GM19452 (cell line): ENCODE results near the gene ENTPD6.

Experiments used
- ATAC-seq: cut with Tn5 transposase; IDR thresholded peaks from one replicate; pipeline ENCODE4 v1.9.1; 2021; ENCODE audit not compliant: unreplicated experiment

ENTPD6 gene

DNA sequence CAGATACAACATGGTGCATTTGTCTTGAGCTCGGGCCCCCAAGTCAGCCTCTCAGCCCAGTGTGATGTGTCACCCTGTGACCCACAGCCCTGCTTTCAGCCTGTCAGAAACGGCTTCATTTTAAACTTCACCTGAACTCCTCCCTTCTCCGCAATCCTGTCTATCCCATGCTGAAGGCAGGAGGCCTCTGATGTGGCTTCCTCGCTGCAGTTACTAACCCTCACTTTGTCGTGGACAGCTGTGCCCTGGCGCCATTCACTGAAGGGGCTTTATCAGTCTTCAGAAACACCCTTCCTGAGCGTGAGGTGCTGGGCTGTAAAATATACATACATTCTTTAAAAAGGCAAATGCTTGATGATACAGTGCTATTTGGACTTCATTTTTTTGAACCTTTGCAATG, 7.9 kb upstream of the ENTPD6 start:
- no peak for ATAC-seq

DNA sequence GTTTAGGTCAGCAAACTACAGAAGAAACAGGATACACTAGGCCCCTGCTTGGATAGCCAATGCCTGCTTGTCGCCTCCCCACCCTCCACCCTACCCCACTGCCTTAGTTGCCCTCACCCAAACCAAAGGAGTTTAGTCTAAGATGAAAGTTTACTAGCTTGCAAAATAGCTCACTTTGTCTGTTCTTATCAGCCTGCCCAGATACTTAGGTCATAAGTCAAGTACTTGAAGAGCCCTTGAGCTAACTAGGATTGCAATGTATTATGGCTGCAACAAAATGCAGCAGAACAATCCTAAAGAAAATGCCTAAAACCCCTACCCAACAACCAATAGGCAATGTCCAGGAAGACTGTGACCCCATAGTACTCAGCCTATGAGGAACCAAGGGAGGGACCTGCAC, 7.3 kb upstream of the ENTPD6 start:
- no peak for ATAC-seq

DNA sequence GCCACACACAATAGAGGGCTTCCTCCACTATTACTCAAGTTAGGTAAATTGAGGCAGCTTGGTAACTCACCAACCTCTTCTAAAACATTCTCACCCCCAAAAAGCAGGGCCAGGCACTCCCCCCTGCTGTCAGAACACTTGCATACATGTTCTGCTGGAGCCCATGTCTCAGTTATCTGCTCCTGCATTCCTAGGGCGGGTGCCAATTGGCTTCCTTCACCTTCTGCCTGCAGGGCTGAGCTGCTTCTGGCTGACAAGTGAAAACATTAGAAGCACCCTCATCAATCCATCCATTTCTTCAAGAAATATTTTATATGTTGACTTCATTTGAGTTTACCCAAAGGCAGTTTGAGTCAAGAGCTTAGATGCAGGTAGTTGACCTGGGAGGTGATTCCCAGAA, 4.5 kb upstream of the ENTPD6 start:
- ATAC-seq, result no peak

DNA sequence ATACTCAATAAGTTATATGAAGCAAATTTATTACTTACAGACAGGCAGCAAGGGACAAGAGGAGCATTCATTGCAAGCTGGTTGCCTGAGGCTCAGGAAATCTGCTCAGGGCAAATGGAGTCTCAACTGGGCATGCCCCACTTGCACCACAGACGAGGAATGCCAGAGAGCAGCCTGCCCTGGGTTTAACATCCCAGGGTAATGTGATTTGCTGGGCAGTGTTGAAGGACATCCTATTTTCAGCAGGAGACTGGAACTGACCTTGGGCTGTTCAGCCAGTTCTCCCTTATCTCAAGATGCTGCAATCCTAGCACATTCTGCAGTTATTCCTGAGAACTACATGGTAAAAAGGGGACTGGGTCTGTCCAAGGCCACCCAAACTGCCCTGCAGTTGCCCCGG, 3.8 kb upstream of the ENTPD6 start:
- ATAC-seq, result no peak

DNA sequence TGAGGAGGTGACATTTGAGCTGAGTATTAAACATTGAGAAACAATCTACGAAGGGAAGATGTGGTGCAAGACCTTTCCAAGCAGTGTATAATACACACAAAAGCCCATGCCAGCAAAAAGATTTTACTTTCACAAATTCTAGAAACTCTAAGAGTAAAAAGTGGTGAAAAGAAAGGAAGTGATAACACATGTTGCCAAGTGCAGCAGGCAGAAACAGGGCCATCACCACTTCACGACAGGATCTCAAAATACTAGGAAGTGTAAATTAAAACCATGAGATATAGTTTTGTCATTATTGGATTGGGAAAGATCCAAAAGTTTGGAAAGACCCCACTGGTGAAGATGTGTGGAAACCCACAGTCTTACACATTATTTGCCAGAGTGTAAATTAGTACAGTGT, 1.7 kb upstream of the ENTPD6 start:
- ATAC-seq, result no peak

DNA sequence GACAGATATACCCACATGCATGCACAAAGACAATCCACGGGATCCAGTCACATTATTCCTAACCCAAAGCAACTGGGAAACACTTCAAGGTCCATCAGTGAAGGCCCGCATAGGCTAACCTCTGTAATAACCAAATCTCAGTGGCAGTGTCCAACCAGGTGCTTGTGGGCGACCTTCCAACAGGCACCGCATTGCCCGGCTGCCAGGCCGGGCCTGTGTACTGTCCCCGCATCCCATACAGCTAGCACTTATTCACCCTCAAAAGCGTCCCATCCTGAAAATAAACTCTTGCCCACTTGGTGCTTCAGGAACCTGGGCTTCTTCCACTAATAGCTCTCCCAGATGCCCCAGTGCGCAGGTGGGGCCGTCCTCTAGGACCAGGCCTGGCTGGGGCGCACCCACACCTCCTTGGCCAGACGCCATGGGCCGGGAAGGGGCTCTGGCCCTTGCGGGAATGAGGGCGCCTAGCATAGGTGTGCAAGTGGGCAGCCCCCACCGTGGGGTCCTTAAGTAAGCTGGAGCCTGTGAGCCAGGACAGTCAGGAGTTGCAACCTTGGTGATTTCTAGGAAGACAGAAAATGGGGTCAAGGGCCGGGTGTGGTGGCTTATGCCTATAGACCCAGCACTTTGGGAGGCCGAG, 1.1 kb upstream of the ENTPD6 start:
- ATAC-seq, result no peak

DNA sequence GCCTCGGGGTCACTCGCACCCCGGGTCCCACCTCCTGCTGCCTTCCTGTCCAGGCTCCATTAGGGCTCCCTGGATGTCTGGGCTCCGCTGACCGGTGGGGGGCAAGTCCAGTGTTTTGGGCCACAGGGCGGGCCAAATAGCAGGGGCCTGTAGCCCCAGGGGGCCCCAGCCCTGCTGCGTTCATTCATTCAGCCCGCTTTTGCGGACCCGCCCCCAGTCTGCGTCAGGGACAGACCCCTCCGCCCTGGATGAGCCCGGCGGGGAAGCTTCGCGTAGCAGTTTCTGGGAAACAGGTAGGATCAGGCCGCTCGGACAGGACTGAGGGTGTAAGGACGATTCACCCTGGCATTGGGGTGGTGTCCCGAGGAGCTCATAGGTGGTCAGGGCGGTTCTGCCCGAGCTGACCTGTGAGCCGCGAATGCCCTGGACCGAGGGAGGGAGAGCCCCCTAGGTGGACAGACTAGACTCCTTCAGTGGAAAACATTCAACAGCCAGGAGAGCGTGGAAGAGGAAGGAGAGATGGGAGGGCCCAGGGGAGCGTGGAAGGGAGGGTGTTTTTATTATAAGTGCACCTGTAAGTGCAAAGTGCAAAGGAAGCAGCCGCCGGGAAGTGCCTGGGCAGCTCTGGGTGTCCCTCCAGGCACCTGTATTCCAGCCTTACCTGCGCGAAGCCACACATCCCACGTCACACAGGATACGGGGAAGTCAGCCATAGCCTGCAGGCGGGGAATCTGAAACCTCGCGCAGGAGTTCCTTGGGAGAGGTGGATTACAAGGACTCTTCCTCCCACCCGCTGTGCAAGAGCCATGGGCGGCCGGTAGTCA, 662 bp downstream of the ENTPD6 start:
- peak; percentile 19 for ATAC-seq

DNA sequence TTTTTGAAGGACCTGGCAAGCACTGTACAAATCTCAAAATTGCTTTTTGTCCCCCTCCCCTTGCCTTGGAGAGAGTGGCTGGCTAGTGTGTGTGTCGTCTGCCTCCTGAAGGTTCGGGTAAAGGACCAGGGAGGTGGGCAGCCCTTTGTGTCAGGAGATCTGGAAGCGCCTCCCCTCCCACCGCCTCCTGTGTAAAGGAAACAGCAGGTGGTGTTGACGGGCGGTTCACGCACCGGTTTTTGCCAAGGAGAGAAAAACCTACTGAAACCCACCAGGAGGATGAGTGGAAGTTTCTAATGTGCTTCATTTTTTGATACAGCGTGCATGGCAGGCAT, 1.2 kb downstream of the ENTPD6 start:
- ATAC-seq, result no peak

DNA sequence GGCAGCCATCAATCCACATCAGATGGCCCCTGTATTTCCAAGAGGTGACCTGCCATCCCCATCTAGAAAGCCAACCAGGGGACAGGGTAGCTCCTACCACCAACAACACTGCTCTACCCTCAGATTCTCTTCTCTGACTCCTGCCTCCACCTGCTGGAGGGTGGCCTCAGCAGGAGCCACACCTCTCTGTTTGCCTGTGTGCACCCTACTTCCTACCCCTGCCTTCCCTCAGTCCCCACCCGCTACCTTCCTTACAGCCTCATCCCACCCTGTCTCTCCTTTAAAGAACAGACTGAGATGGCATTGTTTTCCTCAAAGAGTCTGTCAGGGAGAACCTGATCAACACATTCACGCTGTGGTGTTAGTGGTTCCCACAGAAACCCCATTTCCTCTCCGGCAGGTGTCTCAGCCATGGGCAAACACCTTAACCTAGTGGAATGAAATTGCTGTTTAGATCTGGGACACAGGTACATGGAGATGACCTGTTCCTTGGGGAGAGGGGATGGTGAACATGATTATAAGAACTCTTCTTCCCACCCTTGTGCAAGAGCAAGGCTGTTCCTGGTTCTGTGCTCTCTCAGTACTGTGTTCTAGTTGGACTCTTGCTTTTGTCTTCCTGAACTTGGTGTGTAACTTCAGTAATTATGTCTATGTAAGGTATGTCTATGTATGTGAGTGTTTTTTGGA, 1.8 kb downstream of the ENTPD6 start:
- ATAC-seq, result no peak

DNA sequence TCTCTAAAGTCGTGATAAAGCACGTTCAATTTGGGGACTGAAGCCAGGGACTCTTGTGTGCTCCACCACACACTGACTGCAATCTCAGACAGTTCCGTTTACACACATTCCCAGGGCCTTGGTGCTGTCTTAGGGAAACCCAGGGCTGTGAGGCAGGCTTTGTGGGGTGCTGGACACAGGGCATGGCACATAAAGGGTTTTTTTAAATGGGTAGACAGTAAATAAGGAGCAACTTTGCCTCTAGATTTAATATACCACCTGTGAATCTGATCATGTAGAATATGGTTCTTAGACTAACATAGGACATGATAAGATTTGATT, 2.3 kb downstream of the ENTPD6 start:
- no peak for ATAC-seq

DNA sequence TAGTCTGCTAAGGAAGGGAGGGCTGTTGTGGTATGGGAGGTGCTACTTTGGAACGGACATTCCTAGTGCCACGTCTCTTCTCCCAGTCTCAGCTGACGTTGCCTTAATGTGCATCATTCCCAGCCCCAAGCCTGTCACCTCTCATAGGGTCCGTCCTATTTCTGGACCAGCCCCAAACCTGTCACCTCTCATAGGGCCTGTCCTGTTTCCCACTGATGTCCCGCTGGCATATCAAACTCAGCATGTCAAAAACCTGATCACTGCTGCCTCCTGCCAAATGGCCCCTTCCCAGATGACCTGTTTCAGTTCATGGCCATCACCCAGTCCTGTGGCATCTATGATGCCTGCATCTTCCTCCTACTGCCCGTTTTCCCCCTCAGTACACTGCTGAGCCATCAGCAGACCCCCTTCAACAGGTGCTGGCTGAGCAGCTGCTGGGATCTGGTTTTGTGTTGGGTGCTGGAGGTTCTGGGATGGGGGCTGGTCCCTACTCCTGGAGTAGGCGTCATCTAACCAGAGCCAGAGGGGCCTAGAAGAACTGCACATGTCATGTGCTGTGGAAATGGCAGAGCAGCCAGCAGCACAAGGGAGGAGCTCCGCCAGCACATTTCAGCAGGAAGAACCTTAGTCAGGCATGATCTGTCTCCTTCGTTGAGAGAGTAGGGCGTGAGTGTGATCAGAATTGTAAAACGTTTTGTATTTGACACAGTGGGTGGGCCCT, 3.3 kb downstream of the ENTPD6 start:
- no peak for ATAC-seq

DNA sequence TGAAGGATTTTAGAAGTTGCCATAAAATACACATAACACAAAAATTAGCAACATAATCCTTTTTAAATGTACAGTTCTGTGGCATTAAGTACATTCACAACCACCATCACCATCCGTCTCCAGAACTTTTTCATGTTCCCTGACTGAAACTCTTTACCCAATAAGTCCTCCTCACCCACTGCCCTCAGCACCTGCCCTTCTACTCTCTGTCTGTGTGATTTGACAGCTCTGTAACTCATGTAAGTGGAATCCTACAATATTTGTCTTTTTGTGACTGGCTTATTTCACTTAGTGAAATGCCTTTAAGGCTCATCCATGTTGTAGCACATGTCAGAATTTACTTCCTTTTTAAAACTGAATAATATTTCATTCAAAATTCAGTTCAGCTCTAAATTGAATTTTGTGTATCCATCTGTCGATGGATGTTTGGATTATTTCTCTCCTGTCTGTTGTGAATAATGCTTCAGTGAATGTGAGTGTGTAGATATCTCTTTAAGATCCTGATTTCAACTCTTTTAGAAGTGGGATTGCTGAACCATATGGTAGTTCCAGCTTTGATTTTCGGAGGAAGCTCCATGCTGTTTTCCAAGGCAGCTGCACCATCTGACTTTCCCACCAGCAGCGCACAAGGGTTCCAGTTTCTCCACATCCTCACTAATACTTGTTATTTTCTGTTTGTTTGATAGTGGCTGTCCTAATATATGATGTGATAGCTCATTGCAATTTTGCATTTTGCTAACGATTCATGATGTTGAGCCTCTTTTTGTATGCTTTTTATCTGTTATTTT, 4.2 kb downstream of the ENTPD6 start:
- ATAC-seq, result no peak

DNA sequence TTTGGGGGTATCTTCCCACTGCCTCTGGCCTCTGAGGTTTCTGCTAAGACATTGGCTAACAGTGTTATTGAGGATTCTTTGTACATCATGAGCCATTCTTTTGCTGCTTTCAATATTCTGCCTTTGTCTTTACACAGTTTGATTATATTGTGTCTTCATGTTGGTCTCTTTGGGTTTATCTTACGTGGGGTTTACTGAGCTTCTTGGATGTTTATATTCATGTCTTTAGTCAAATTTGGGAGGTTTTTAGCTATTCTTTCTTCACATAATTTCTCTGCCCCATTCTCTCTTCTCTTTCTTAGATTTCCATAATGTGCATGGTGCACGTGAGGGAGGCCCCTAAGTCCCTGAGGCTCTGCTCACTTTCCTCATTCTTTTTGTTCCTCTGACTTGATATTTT, 7.6 kb downstream of the ENTPD6 start:
- no peak for ATAC-seq

DNA sequence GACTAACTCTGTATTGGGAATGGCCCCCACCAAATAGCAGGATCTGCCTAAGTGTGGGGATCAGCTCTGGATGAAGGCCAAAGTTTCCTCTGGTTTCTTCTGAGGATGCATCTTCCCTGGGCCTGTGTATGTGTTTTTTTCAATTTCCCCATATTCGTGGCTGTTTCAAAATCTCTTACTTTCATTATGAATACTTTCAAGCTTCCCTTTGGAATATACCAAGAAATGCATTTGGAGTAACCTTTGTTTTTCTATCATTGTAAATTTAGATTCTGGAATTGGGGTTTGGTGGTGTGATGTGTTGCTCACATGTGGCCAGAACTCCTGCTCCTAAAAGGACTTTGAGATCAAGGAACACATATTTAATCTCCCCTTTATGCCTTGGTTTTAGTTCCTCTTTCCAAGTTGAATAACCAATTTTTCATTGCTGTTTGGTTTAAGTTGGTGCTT, 8.4 kb downstream of the ENTPD6 start:
- no peak for ATAC-seq

DNA sequence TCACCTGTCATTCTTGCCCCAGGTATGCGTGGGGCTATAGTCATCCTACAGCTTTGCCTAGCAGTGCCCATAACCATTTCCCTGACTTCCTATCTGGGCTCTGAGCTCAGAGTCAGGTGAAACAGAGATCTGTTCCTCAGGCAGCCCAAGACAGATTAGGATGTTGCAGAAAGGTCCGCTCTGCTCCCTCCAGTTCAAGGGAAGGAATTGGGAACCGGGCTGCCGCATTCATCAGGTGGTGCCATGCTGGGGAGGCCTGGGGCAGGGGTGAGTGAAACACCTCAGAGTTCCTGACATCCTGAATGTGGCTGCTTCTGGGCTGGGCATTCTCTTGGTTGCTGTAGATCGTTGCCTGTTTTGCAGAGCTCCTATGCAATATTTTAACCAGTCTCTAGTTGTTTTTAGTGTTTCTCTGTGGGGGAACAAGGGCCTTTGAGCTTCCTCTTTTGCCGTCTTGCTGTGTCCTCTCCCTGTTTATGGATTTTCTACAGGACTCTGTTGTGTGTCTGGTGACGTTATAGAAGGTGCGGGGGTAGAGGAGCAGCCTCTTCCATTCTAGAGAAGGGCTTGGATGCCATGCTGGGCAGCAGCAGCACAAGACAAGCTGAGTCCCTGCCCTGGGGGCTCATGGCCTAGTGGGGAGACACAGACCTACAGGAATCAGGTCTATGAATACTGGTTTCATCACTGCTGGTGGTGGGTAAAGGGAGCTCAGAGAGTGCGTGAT, 9.2 kb downstream of the ENTPD6 start:
- ATAC-seq, result no peak

DNA sequence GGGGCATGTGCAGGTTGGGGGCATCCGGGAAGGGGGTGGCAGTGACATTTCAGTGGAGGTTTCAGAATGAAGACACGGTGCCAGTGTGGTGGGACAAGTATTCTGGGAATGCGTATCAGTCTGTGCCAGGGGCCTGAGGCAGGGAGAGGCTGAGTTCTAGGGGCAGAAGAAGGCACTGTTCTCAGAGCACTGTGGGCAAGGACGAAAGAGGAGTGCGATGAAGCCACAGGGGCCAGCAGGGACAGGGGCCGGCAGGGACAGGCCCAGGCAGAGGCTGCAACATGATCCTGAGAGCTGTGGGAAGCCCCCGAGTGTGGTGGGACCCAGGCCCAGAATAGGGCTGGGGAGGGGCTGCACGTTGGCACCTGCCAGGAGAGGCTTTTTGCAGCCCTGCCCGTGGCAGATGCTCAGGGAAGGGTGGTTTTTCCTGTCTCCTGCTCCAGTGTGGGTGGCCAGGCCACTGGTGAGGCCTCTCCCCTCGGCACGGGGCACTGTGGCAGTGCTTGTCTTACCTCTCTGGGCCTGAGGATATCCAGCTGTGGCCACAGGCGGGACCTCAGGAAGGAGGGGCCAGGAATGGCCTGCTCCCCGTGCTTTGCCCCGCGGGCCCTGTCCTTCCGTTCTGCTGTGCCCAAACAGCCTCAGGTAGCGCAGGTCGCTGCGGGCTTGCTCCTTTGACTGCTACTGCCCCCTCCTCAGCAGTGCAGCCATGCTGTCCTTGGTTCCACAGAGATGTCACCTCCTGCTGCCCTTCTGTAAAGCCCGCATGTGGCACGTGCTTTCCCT, 10.0 kb downstream of the ENTPD6 start:
- ATAC-seq, result no peak

DNA sequence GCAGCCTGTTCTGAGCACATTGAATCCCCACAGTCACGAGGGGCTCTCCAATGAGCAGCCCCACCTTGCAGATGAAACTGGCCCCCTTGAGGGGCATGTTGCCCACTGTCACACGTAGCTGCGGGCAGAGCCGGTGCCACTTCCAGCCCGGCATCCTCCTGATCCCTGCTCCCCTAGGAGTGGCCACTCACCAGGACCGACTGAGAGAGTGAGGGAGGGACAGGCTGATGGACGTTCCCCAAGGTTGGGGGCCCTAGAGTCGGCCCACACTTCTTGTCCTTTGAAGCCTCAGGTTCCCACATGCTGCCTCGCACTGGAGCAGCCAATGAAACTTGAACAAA, 10.5 kb downstream of the ENTPD6 start:
- no peak for ATAC-seq

DNA sequence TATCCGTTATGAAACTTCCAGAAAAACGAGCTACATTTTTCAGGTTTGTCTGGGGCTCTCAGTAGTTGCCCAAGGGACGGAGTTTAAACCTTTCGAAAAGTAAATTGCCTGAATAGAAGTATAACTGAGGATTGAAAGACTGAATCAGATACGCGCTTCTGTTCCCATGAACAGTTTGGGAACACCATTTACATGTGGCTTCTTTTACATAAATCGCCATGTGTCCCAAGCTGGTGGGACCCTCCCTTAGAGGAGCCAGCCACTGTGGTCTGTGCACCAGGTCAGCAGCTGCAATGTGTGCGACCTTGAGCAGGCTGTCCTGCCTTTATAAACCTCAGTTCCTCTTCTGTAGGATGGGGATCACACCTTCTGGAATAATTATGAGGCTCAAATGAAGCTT, 11.0 kb downstream of the ENTPD6 start:
- no peak for ATAC-seq

DNA sequence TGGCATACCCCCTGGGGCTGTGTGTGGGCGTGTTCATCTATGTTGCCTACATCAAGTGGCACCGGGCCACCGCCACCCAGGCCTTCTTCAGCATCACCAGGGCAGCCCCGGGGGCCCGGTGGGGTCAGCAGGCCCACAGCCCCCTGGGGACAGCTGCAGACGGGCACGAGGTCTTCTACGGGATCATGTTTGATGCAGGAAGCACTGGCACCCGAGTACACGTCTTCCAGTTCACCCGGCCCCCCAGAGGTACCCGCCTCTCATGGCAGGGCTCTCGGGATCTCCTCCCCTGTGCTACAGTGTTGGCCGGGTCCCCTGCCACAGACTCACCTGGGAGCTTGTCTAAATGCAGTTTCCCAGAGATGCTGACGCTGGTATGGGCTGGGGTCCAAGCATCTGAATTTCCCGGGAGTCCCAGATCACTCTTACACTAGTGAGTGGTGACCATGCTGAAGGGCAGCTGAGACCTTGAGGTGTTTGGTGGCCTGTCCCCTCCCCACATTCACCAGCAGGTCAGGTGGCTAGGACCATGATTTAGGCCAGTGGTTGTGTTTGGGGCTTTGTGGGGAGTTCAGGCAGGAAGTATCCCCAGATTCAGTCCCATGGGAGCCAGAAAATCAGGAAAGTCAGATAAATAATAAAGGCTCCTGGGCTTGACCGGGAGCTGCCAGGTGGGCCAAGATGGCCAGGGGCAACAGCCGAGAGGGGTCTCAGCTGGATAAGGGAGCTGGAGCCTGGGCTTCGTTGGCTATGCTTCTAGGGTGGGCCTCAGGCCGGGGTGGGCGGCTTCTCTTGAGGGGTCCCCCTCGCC, 11.8 kb downstream of the ENTPD6 start:
- ATAC-seq, result no peak
